ENCODE results near the gene WNT4.

DNA sequence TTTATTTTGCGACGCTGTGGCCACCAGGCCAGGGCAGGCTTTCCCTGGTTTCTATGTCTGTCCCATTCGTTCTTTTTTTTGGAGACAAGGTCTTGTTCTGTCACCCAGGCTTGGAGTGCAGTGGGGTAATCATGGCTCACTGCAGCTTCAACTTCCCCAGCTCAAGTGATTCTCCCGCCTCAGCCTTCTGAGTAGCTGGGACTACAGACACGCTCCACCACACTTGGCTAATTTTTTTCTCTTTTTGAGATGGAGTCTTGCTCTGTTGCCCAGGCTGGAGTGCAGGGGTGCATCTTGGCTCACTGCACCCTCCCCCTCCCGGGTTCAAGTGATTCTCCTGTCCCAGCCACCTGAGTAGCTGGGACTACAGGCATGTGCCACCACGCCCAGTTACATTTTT is 43.4 kb upstream of the WNT4 start:
- TF ChIP-seq, protein P1, sequence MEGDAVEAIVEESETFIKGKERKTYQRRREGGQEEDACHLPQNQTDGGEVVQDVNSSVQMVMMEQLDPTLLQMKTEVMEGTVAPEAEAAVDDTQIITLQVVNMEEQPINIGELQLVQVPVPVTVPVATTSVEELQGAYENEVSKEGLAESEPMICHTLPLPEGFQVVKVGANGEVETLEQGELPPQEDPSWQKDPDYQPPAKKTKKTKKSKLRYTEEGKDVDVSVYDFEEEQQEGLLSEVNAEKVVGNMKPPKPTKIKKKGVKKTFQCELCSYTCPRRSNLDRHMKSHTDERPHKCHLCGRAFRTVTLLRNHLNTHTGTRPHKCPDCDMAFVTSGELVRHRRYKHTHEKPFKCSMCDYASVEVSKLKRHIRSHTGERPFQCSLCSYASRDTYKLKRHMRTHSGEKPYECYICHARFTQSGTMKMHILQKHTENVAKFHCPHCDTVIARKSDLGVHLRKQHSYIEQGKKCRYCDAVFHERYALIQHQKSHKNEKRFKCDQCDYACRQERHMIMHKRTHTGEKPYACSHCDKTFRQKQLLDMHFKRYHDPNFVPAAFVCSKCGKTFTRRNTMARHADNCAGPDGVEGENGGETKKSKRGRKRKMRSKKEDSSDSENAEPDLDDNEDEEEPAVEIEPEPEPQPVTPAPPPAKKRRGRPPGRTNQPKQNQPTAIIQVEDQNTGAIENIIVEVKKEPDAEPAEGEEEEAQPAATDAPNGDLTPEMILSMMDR (IDR thresholded peaks at IDR 0.05; ENCODE audit: low read depth, low read length): no peak
- no peak for TF ChIP-seq EZH2phosphoT487 (IDR thresholded peaks at IDR 0.05; ENCODE audit: low read depth)
